Naive thymus-derived CD8-positive, alpha-beta T cell (primary cell): ENCODE data around the gene LPO. TPM values are rescaled to one million over a fixed set of nuclear protein-coding genes. Genes with fewer than 3 reads are reported as not detected.

ENCODE experiments used
- ATAC-seq, 2 donors: fragments of 150-1000 bp; cut with Tn5 transposase in 1 of 2; sonication (Bioruptor Pico), chemical (Tn5 transposase) in 1 of 2; 1 replicate in 1 of 2; 2 replicates in 1 of 2; pipeline ENCODE4 v1.10.0; 2021; ENCODE audit warnings: mild to moderate bottlenecking in 2 of 2, moderate library complexity in 2 of 2
- POLR2A ChIA-PET: fragments of 350-600 bp; sonication (Branson Sonifier 250); formaldehyde crosslinking; loops from one replicate; lab custom pipeline; 2021; ENCODE audit warnings: antibody characterized with exemption; lab: Charles Lee
- DNase-seq, 10 donors: peaks; one replicate each; pipeline versions ENCODE4 v3.0.0 to v3.0.0-alpha.2; 2020 to 2022
- H3K27ac Mint-ChIP-seq, 10 donors: one replicate each; pipeline ENCODE4 v1.8.0; 2020 to 2022; ENCODE audit warnings: mild to moderate bottlenecking in 10 of 10, mixed read lengths in 10 of 10, moderate library complexity in 4 of 10, inconsistent platforms in 1 of 10
- H3K27me3 Mint-ChIP-seq, 5 donors: one replicate each; pipeline ENCODE4 v1.8.0; 2021 to 2022; ENCODE audit warnings: mixed read lengths in 5 of 5
- H3K36me3 Mint-ChIP-seq, 3 donors: one replicate each; pipeline ENCODE4 v1.8.0; 2020 to 2022; ENCODE audit warnings: mixed read lengths in 3 of 3, mild to moderate bottlenecking in 2 of 3, inconsistent platforms in 1 of 3
- H3K4me1 Mint-ChIP-seq, 4 donors: one replicate each; pipeline ENCODE4 v1.8.0; 2021 to 2022; ENCODE audit warnings: mixed read lengths in 4 of 4
- H3K4me3 Mint-ChIP-seq, 10 donors: one replicate each; pipeline ENCODE4 v1.8.0; 2020 to 2022; ENCODE audit warnings: mild to moderate bottlenecking in 10 of 10, mixed read lengths in 10 of 10, moderate library complexity in 6 of 10, inconsistent platforms in 1 of 10
- H3K9me3 Mint-ChIP-seq, 9 donors: one replicate each; pipeline ENCODE4 v1.8.0; 2020 to 2022; ENCODE audit warnings: mixed read lengths in 9 of 9, mild to moderate bottlenecking in 3 of 9, inconsistent platforms in 1 of 9, moderate library complexity in 1 of 9
- polyA plus RNA-seq, 3 donors: library from polyadenylated mRNA; unstranded; fragments of 300-500 nt; fragmentation: Illumina TruSeq; gene quantifications; one replicate each; pipeline ENCODE4 v1.2.3, GENCODE V29; 2021
- total RNA-seq, 8 experiments: library from RNA in 2 of 8; stranded (reverse) in 2 of 8; gene quantifications; one replicate each; pipeline ENCODE4 v1.2.3 and lab custom pipeline; 2021 to 2026

The LPO gene
- total and polyA plus RNA-seq, 5 experiments from 2014 or later = not detected

DNA sequence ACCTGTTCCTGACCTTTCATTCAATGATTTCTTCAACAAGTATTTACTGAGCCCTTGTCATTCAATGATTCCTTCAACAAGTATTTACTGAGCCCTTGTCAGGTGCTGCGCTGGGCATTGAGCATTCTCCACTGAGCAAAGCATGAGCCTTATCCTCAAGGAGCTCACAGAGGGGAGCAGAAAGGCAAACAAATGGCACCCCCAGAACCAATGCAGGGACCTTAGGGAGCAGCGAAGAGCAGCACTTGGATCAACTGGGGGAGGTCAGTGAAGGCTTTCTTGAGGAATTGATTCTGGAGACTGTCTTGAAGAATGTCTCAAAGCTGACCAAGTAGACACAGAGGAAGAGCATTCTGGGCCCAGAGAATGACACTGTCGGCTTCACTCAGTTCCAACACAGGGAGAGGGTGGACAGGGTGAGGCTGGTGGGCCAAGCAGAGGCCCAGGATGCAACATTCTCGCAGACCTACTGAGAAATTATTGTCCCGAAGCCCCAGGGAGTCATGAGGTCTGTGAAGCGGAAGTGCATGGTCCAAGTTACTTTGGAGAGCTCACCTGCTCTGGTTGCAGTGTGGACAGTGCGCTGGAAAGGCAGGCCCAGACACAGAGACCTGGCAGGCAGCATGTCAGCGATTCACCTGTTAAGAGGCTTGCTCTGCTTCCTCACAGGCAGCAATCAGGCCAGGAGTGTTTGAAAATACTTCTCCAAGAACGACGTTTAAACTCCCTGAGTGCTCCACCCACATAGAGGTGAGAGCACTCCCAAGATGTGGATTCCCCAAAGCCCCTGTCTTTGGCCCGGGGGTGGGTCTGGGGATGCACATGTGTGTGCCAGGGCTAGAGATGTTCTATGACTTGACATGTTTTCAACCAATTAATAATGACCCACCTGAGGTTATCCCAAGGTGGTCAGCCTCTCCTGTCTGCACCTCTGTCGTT is 45.6 kb downstream of the LPO start:
- no peak overlapping the region for H3K27ac Mint-ChIP-seq
- POLR2A ChIA-PET = no interaction called here
- H3K36me3 Mint-ChIP-seq = no peaks in the 10 kb centered on the region
- no peak for ATAC-seq
- DNase-seq = no peak
- H3K9me3 Mint-ChIP-seq = peaks cover 0 to 3% (median 0%) of the 10 kb centered on the region in 9 donors
- peaks cover 7 to 47% (median 19%) of the 10 kb centered on the region in 5 donors for H3K27me3 Mint-ChIP-seq
- peaks cover 2 to 8% (median 5%) of the 10 kb centered on the region in 4 donors for H3K4me1 Mint-ChIP-seq
- H3K4me3 Mint-ChIP-seq = no peak overlapping the region

DNA sequence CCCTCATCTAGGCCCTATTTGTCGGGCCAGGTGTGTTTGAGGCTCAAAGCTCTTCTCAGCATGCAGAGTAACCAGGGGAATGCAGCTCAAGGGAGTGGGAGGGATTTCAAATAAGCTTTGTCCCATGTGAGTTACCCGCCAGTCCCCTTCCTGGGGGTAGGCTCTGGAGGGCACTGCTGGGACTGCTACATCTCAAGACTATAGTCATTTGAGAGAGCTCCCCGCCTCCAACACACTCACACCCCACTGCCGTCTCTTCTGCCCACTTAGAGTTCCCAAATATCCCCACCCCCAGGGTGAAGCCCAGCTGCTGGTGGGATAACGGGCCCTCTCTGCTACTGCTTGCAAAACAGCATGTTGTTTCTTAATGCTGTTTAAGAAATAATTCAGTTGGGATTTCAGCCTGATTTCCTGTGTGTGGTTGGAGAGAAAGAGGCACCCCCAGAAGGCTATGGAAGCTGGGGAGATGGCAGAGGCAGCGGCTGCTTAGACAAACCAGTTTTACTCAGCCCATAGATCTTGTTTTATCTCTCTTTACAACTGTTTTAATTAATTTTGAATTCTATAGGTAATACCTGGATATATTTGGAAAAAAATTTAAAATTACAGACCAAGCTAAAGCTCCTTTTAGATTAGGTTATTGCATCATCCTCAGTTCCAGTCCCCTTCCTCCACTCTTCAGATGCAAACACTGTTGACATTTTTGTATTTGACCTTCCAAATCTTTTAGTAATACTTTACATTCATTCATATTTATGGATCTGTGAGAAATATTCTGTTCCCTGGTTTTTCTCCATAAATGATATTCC is 46.4 kb downstream of the LPO start:
- POLR2A ChIA-PET = no interaction called here

DNA sequence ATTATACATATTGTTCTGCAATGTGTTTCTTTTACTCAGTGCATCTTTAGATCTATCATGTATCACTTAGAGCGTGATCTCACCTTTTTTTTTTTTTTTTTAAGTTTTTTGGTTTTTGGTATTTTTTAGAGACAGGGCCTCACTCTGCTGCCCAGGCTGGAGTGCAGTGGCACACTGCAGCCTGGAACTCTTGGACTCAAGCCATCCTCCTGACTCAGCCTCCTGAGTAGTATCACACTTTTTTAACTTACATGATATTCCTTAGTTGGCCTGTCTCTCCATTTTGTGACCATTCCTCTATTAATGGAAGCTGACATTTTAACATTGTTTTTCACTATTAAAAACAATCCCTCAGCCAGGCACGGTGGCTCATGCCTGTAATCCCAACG is 47.0 kb downstream of the LPO start:
- no peaks in the 10 kb centered on the region for H3K36me3 Mint-ChIP-seq
- H3K9me3 Mint-ChIP-seq = no peaks in the 10 kb centered on the region
- POLR2A ChIA-PET = no interaction called here
- peaks cover 0 to 3% (median 1%) of the 10 kb centered on the region in 4 donors for H3K4me1 Mint-ChIP-seq
- ATAC-seq = no peak
- H3K27me3 Mint-ChIP-seq = peaks cover 11 to 33% (median 14%) of the 10 kb centered on the region in 5 donors
- no peak overlapping the region for H3K27ac Mint-ChIP-seq
- no peak for DNase-seq
- H3K4me3 Mint-ChIP-seq = no peak overlapping the region

More for the DNA sequence above, 46.4 kb downstream of the LPO start:
- Mint-ChIP-seq H3K36me3 (no peaks in the 10 kb centered on the region), H3K4me3 (no peak overlapping the region), H3K27ac (no peak overlapping the region), H3K27me3 (peaks cover 8 to 39% (median 15%) of the 10 kb centered on the region in 5 donors), H3K9me3 (peaks cover 0 to 2% (median 0%) of the 10 kb centered on the region in 9 donors), H3K4me1 (peaks cover 0 to 4% (median 3%) of the 10 kb centered on the region in 4 donors)
- DNase-seq (no peak), ATAC-seq (no peak)

GRCh38 chr17:58289869-58290268 is 51.5 kb downstream of the LPO start:
- Mint-ChIP-seq H3K4me1 (peaks cover 0 to under 1% (median 0%) of the 10 kb centered on the region in 4 donors), H3K36me3 (peaks cover 0 to 7% (median 4%) of the 10 kb centered on the region in 3 donors), H3K9me3 (peaks cover 0 to 9% (median 3%) of the 10 kb centered on the region in 9 donors), H3K4me3 (no peak overlapping the region), H3K27ac (no peak overlapping the region), H3K27me3 (peaks cover 6 to 29% (median 11%) of the 10 kb centered on the region in 5 donors)
- POLR2A ChIA-PET = no interaction called here
- DNase-seq (no peak), ATAC-seq (no peak)

GRCh38 chr17:58291246-58291645 is 52.9 kb downstream of the LPO start:
- peaks cover 6 to 29% (median 11%) of the 10 kb centered on the region in 5 donors for H3K27me3 Mint-ChIP-seq
- no peaks in the 10 kb centered on the region for H3K4me1 Mint-ChIP-seq
- H3K27ac Mint-ChIP-seq = no peak overlapping the region
- H3K9me3 Mint-ChIP-seq = peaks cover 0 to 9% (median 3%) of the 10 kb centered on the region in 9 donors
- ATAC-seq (no peak), DNase-seq (no peak)
- H3K36me3 Mint-ChIP-seq = peaks cover 0 to 7% (median 4%) of the 10 kb centered on the region in 3 donors
- no peak overlapping the region for H3K4me3 Mint-ChIP-seq
- POLR2A ChIA-PET = no interaction called here

GRCh38 chr17:58294034-58294433 is 55.6 kb downstream of the LPO start:
- Mint-ChIP-seq H3K9me3 (peaks cover 0 to 9% (median 3%) of the 10 kb centered on the region in 9 donors), H3K4me3 (no peak overlapping the region), H3K4me1 (no peaks in the 10 kb centered on the region), H3K36me3 (peaks cover 0 to 7% (median 4%) of the 10 kb centered on the region in 3 donors), H3K27ac (peak overlapping the region in 1 of 10 donors; percentile 9), H3K27me3 (peaks cover 4 to 17% (median 7%) of the 10 kb centered on the region in 5 donors)
- POLR2A ChIA-PET = no interaction called here
- no peak for DNase-seq
- no peak for ATAC-seq

DNA sequence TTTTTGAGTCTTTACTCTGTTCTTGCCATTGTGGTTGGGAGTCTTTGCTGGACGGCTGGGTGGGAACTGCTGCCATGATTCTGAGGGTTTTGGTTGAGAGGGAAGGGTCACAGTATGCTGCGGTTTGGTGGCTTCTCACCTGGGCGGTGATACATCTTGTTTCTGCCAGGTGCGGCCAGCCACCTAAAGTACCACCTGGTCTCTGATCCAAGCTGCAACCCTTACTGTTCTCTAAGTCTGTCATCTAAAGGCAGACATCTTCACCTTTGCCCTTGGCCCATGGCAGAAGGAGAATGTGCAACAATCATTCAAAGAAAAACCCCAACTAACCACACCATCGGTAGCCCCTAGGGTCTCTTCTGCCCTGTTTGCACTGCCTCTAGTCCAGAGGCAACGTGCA is 62.0 kb downstream of the LPO start:
- ATAC-seq (no peak), DNase-seq (no peak)
- no peak overlapping the region for H3K27ac Mint-ChIP-seq
- POLR2A ChIA-PET = no interaction called here
- H3K27me3 Mint-ChIP-seq = no peaks in the 10 kb centered on the region
- peaks cover 0 to 7% (median 6%) of the 10 kb centered on the region in 4 donors for H3K4me1 Mint-ChIP-seq
- no peaks in the 10 kb centered on the region for H3K36me3 Mint-ChIP-seq
- H3K4me3 Mint-ChIP-seq = no peak overlapping the region
- H3K9me3 Mint-ChIP-seq = no peaks in the 10 kb centered on the region

DNA sequence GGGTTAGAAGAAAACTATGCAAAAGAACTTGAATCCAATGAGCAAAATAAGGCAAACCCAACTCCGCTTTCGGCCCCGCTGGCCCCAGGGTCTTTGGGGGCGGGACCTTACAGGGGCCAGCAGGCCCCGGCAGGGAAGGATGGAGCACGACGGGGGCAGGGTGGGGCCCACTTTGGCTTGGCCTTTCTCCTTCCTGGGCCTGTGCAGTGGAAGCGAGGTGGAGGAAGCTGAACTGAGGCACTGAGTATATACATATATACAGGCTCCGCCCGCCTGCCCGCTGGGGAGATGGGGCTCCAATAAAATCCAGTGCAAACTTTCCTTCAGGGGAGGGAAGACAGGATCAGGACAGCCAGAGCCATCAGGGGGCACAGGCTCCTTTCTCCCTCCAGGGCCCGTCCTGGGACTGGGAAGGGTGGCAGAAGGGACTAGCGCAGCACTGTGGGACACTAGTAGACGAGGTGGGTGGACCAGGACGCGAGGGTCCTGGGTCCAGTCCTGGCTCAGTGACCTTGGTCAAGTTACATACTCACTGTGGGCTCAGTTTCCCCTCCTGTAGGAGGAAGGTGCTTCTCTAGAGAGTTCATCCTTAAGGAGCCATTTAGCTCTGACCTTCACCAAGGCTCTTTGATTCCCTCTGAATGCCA is 63.2 kb downstream of the LPO start:
- POLR2A ChIA-PET = no interaction called here
- Mint-ChIP-seq H3K4me1 (peaks cover 0 to 7% (median 6%) of the 10 kb centered on the region in 4 donors), H3K27me3 (no peaks in the 10 kb centered on the region), H3K27ac (peak overlapping the region in 1 of 10 donors; percentile 5), H3K4me3 (no peak overlapping the region), H3K36me3 (no peaks in the 10 kb centered on the region), H3K9me3 (no peaks in the 10 kb centered on the region)
- DNase-seq = peak in 2 of 10 donors; percentile 14 to 60
- ATAC-seq = no peak

DNA sequence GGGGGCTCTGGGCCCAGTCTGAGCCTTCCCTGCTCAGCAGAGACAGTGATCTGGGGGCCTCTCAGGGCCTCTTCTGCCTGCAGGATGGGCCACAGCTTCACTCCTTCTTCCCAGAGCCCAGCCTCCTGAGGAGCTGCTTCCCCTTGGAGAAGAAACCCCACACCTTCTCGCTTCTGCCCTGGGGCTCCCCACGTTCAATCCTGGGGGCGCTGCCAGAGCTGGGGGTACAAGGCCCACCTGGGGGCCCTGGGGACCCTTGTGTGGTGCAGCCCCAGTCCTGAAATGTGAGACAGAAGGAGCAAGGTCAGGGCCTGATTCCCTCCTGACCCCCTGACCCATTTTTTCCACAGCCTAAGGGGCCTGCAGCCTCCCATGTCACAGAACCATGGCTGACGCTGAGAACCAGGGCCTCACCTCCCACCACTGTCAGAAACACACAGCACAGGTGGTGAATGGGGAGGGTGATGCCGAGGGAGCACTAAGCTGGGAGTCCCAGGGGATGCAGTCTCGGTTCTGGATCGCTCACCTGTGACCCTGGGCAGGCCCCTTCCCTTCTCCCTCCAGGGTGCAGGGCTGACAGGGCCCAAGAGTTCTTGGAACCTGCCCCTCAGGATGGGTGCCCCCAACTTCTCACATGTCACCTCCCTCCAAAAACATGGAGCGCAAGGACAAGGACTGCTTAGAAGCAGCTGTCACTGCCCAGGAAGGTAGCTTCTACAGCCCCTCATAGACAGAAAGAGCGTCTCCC is 64.0 kb downstream of the LPO start:
- Mint-ChIP-seq H3K27me3 (no peaks in the 10 kb centered on the region), H3K27ac (no peak overlapping the region), H3K9me3 (no peaks in the 10 kb centered on the region), H3K36me3 (peaks cover 0 to 4% (median 4%) of the 10 kb centered on the region in 3 donors), H3K4me3 (no peak overlapping the region), H3K4me1 (peaks cover 0 to 7% (median 6%) of the 10 kb centered on the region in 4 donors)
- POLR2A ChIA-PET = no interaction called here
- DNase-seq (peak in 1 of 10 donors; percentile 12), ATAC-seq (no peak)

GRCh38 chr17:58302919-58303585 is 64.7 kb downstream of the LPO start:
- peak overlapping the region in 1 of 10 donors; percentile 70 for H3K27ac Mint-ChIP-seq
- peaks cover 0 to 7% (median 6%) of the 10 kb centered on the region in 4 donors for H3K4me1 Mint-ChIP-seq
- no peaks in the 10 kb centered on the region for H3K27me3 Mint-ChIP-seq
- DNase-seq (peak in 1 of 10 donors; percentile 15), ATAC-seq (no peak)
- POLR2A ChIA-PET = interaction anchor here (1.6 kb wide), 1 partner anchor 34 kb away, joined by 6 read pairs; no protein-coding TSS in a partner anchor
- no peak overlapping the region for H3K4me3 Mint-ChIP-seq
- H3K9me3 Mint-ChIP-seq = no peaks in the 10 kb centered on the region
- peaks cover 0 to 5% (median 4%) of the 10 kb centered on the region in 3 donors for H3K36me3 Mint-ChIP-seq
